WTC11 (cell line): ENCODE measurements around the gene OPCML. TPM values are rescaled to one million over a fixed set of nuclear protein-coding genes. Genes with fewer than 3 reads are reported as not detected.

Source experiments
- ATAC-seq: fragments of 200-7000 bp; cut with Tn5 transposase; 2 replicates; pipeline ENCODE4 v1.10.0; 2021; ENCODE audit warnings: mild to moderate bottlenecking, moderate library complexity
- CTCF ChIA-PET: fragments of 300-600 bp; sonication (Branson Sonifier 250); formaldehyde crosslinking; loops from one replicate; lab custom pipeline; 2021; ENCODE audit warnings: antibody characterized with exemption; lab: Charles Lee
- POLR2A ChIA-PET: fragments of 350-600 bp; sonication (Branson Sonifier 250); formaldehyde crosslinking; loops from one replicate; lab custom pipeline; 2021; ENCODE audit warnings: antibody characterized with exemption; lab: Charles Lee
- DNase-seq: peaks from one replicate; pipeline ENCODE4 v3.0.0; 2021; ENCODE audit warnings: low spot score
- H3K27ac Mint-ChIP-seq: 2 replicates; pipeline ENCODE4 v1.8.0; 2021; ENCODE audit warnings: mixed read lengths
- H3K27me3 Mint-ChIP-seq: 2 replicates; pipeline ENCODE4 v1.8.0; 2021; ENCODE audit warnings: low read depth, mild to moderate bottlenecking, moderate library complexity, mixed read lengths
- H3K36me3 Mint-ChIP-seq: 2 replicates; pipeline ENCODE4 v1.8.0; 2021; ENCODE audit warnings: mixed read lengths
- H3K4me1 Mint-ChIP-seq: 2 replicates; pipeline ENCODE4 v1.8.0; 2022; ENCODE audit warnings: mixed read lengths
- H3K4me3 Mint-ChIP-seq: 2 replicates; pipeline ENCODE4 v1.8.0; 2021; ENCODE audit warnings: mild to moderate bottlenecking, moderate library complexity, mixed read lengths
- H3K9me3 Mint-ChIP-seq: 2 replicates; pipeline ENCODE4 v1.8.0; 2021; ENCODE audit warnings: mixed read lengths
- AR ChIP-seq: fragments of 250-450 bp; sonication (Bioruptor Pico); IDR thresholded peaks from 2 replicates; pipeline ENCODE4 v1.9.0; 2021; ENCODE audit warnings: mild to moderate bottlenecking
- ATF1 ChIP-seq: sonication (generic); formaldehyde crosslinking; IDR thresholded peaks from 2 replicates; pipeline ENCODE4 v1.8.1; 2023; ENCODE audit warnings: mild to moderate bottlenecking, moderate library complexity, missing genetic modification reagents
- CBFB ChIP-seq: sonication (generic); formaldehyde crosslinking; IDR thresholded peaks from 2 replicates; pipeline ENCODE4 v1.8.1; 2022; ENCODE audit warnings: mild to moderate bottlenecking, low read depth, missing genetic modification reagents
- CREB1 ChIP-seq: sonication (generic); formaldehyde crosslinking; IDR thresholded peaks from 2 replicates; pipeline ENCODE4 v1.8.0; 2023; ENCODE audit warnings: mild to moderate bottlenecking, missing genetic modification reagents
- CREM ChIP-seq: sonication (generic); formaldehyde crosslinking; IDR thresholded peaks from 2 replicates; pipeline ENCODE4 v1.8.1; 2022; ENCODE audit warnings: mild to moderate bottlenecking, missing genetic modification reagents, moderate library complexity
- EMX1 ChIP-seq: fragments of 250-450 bp; sonication (Bioruptor Pico); IDR thresholded peaks from 2 replicates; pipeline ENCODE4 v1.8.0; 2021; ENCODE audit warnings: mild to moderate bottlenecking
- ESRRA ChIP-seq: sonication (generic); formaldehyde crosslinking; IDR thresholded peaks from 2 replicates; pipeline ENCODE4 v1.8.1; 2022; ENCODE audit warnings: mild to moderate bottlenecking, missing genetic modification reagents, borderline replicate concordance
- ETV6 ChIP-seq: sonication (generic); formaldehyde crosslinking; IDR thresholded peaks from 2 replicates; pipeline ENCODE4 v1.8.1; 2022; ENCODE audit warnings: mild to moderate bottlenecking, missing genetic modification reagents
- NFATC4 ChIP-seq: fragments of 250-450 bp; sonication (Bioruptor Pico); IDR thresholded peaks from 2 replicates; pipeline ENCODE4 v1.9.0; 2021; ENCODE audit warnings: mild to moderate bottlenecking
- NFE2L1 ChIP-seq: sonication (generic); formaldehyde crosslinking; IDR thresholded peaks from 2 replicates; pipeline ENCODE4 v1.8.1; 2023; ENCODE audit warnings: missing genetic modification reagents
- RELA ChIP-seq: sonication (generic); formaldehyde crosslinking; IDR thresholded peaks from 2 replicates; pipeline ENCODE4 v1.8.1; 2022; ENCODE audit warnings: missing genetic modification reagents, mild to moderate bottlenecking, borderline replicate concordance
- SP1 ChIP-seq: sonication (generic); formaldehyde crosslinking; conservative IDR thresholded peaks from 2 replicates; pipeline ENCODE4 v1.8.1; 2022; ENCODE audit warnings: missing genetic modification reagents
- TEAD1 ChIP-seq: sonication (generic); formaldehyde crosslinking; IDR thresholded peaks from 2 replicates; pipeline ENCODE4 v1.8.0; 2022; ENCODE audit warnings: mild to moderate bottlenecking, missing genetic modification reagents
- TP53 ChIP-seq: sonication (generic); formaldehyde crosslinking; IDR thresholded peaks from 2 replicates; pipeline ENCODE4 v1.8.1; 2023; ENCODE audit warnings: mild to moderate bottlenecking, missing genetic modification reagents
- ZNF396 ChIP-seq: fragments of 250-450 bp; sonication (Bioruptor Pico); IDR thresholded peaks from 2 replicates; pipeline ENCODE4 v1.8.0; 2021; ENCODE audit warnings: mild to moderate bottlenecking, moderate library complexity, borderline replicate concordance
- ZNF416 ChIP-seq: fragments of 250-450 bp; sonication (Bioruptor Pico); IDR thresholded peaks from 2 replicates; pipeline ENCODE4 v1.9.0; 2021; ENCODE audit warnings: mild to moderate bottlenecking, inconsistent platforms
- total RNA-seq: library from RNA; stranded (reverse); gene quantifications from 3 replicates; pipeline ENCODE4 v1.2.3, GENCODE V29; 2021
- TF ChIP-seq, protein P1 (sequence below): fragments of 250-450 bp; sonication (Bioruptor Pico); IDR thresholded peaks from 2 replicates; pipeline ENCODE4 v1.9.0; 2021; ENCODE audit warnings: moderate library complexity, mild to moderate bottlenecking, inconsistent platforms, borderline replicate concordance
- TF ChIP-seq, protein P2 (sequence below): sonication (generic); formaldehyde crosslinking; IDR thresholded peaks from 2 replicates; pipeline ENCODE4 v1.8.0; 2022; ENCODE audit warnings: mild to moderate bottlenecking, missing genetic modification reagents
- TF ChIP-seq, protein P3 (sequence below): sonication (generic); formaldehyde crosslinking; IDR thresholded peaks from 2 replicates; pipeline ENCODE4 v1.8.1; 2023; ENCODE audit warnings: mild to moderate bottlenecking, missing genetic modification reagents, borderline replicate concordance

Gene OPCML
- total RNA-seq, 1 experiment from 2014 or later: 1.5 TPM

DNA sequence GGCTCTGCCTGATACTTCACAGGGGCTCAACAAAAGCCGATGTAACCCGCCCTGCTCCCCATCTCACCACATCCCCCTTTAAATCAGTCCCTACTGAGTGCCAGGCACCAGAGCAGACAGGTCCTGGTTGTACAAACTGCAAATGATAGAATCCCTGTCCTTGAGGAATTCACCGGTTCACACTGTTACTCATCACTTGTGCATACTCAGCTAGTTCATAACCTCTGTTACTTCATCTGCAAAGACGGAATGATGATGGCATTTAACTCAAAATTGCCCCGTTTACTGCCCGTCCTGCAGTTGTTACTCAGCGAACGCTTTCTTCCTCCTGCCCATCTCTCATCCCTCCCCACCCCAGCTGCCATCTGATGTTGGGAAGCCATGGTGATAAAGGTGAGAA lies 384.7 kb downstream of the OPCML start (continued):
- TF ChIP-seq, protein P1, sequence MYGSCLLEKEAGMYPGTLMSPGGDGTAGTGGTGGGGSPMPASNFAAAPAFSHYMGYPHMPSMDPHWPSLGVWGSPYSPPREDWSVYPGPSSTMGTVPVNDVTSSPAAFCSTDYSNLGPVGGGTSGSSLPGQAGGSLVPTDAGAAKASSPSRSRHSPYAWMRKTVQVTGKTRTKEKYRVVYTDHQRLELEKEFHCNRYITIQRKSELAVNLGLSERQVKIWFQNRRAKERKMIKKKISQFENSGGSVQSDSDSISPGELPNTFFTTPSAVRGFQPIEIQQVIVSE (CRISPR knock-in tag): no peak
- TF ChIP-seq CBFB (CRISPR knock-in tag) (no peak), ATF1 (CRISPR knock-in tag) (no peak), ZNF416 (CRISPR knock-in tag) (no peak)
- TF ChIP-seq, all 79 proteins: peak for 0

GRCh38 chr11:133146697-133147306 lies 385.5 kb downstream of the OPCML start:
- POLR2A ChIA-PET: no interaction called here

GRCh38 chr11:133137939-133138338 lies 394.4 kb downstream of the OPCML start:
- H3K4me3 Mint-ChIP-seq: no peak overlapping the region
- no peak overlapping the region for H3K27ac Mint-ChIP-seq
- peaks cover 30% of the 10 kb centered on the region for H3K4me1 Mint-ChIP-seq
- POLR2A ChIA-PET: no interaction called here
- ATAC-seq: no peak
- H3K36me3 Mint-ChIP-seq: no peaks in the 10 kb centered on the region
- H3K9me3 Mint-ChIP-seq: peaks cover 5% of the 10 kb centered on the region
- peaks cover 8% of the 10 kb centered on the region for H3K27me3 Mint-ChIP-seq
- no peak for TF ChIP-seq ETV6 (CRISPR knock-in tag)
- no peak for TF ChIP-seq CBFB (CRISPR knock-in tag)
- no peak for TF ChIP-seq AR (CRISPR knock-in tag)
- TF ChIP-seq CREB1 (CRISPR knock-in tag): no peak
- TF ChIP-seq ZNF396 (CRISPR knock-in tag): no peak
- no peak for TF ChIP-seq NFATC4
- TF ChIP-seq SP1 (CRISPR knock-in tag): no peak
- no peak for TF ChIP-seq NFE2L1
- TF ChIP-seq TEAD1 (CRISPR knock-in tag): no peak
- TF ChIP-seq ESRRA: no peak
- no peak for TF ChIP-seq RELA (CRISPR knock-in tag)
- TF ChIP-seq, all 79 proteins: peak for 0
- CTCF ChIA-PET: interaction anchor here (1.2 kb wide), 1 partner anchor 26 kb away, joined by 4 read pairs; no protein-coding TSS in a partner anchor
- DNase-seq: no peak

More at GRCh38 chr11:133146697-133147306, 385.5 kb downstream of the OPCML start:
- Mint-ChIP-seq H3K4me3 (no peak overlapping the region), H3K27ac (0 out of 2 replicates have a peak overlapping the region, but pooled peaks have one; percentile 19), H3K36me3 (no peaks in the 10 kb centered on the region), H3K27me3 (peaks cover under 1% of the 10 kb centered on the region; the same call in 1 of the 2 replicates), H3K9me3 (no peaks in the 10 kb centered on the region), H3K4me1 (peaks cover 15% of the 10 kb centered on the region)
- CTCF ChIA-PET: interaction anchor here (1.2 to 11.9 kb wide), 3 partner anchors 10 to 12 kb away, joined by 3 to 92 read pairs (median 6); no protein-coding TSS in a partner anchor
- DNase-seq (no peak), ATAC-seq (no peak)
- TF ChIP-seq, protein P2, sequence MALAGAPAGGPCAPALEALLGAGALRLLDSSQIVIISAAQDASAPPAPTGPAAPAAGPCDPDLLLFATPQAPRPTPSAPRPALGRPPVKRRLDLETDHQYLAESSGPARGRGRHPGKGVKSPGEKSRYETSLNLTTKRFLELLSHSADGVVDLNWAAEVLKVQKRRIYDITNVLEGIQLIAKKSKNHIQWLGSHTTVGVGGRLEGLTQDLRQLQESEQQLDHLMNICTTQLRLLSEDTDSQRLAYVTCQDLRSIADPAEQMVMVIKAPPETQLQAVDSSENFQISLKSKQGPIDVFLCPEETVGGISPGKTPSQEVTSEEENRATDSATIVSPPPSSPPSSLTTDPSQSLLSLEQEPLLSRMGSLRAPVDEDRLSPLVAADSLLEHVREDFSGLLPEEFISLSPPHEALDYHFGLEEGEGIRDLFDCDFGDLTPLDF (CRISPR knock-in tag): no peak
- TF ChIP-seq ZNF396 (CRISPR knock-in tag) (no peak), TP53 (CRISPR knock-in tag) (no peak), CREM (no peak), EMX1 (CRISPR knock-in tag) (no peak)
- TF ChIP-seq, protein P3, sequence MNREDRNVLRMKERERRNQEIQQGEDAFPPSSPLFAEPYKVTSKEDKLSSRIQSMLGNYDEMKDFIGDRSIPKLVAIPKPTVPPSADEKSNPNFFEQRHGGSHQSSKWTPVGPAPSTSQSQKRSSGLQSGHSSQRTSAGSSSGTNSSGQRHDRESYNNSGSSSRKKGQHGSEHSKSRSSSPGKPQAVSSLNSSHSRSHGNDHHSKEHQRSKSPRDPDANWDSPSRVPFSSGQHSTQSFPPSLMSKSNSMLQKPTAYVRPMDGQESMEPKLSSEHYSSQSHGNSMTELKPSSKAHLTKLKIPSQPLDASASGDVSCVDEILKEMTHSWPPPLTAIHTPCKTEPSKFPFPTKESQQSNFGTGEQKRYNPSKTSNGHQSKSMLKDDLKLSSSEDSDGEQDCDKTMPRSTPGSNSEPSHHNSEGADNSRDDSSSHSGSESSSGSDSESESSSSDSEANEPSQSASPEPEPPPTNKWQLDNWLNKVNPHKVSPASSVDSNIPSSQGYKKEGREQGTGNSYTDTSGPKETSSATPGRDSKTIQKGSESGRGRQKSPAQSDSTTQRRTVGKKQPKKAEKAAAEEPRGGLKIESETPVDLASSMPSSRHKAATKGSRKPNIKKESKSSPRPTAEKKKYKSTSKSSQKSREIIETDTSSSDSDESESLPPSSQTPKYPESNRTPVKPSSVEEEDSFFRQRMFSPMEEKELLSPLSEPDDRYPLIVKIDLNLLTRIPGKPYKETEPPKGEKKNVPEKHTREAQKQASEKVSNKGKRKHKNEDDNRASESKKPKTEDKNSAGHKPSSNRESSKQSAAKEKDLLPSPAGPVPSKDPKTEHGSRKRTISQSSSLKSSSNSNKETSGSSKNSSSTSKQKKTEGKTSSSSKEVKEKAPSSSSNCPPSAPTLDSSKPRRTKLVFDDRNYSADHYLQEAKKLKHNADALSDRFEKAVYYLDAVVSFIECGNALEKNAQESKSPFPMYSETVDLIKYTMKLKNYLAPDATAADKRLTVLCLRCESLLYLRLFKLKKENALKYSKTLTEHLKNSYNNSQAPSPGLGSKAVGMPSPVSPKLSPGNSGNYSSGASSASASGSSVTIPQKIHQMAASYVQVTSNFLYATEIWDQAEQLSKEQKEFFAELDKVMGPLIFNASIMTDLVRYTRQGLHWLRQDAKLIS (CRISPR knock-in tag): no peak
